Measurements from ENCODE around the gene HCK.

- TF ChIP-seq CTCF (conservative IDR thresholded peaks at IDR 0.05), result no peak
- no peak for TF ChIP-seq ZFX (IDR thresholded peaks at IDR 0.05)
These were observed 28.7 kb downstream of the HCK start for GRCh38 chr20:32080783-32081182.

All from C4-2B (cell line).